H1 (cell line): ENCODE measurements around the gene NUCB1. TPM values are rescaled to one million over a fixed set of nuclear protein-coding genes. Genes with fewer than 3 reads are reported as not detected.

Experiments
- HDAC2 ChIP-seq, 2 experiments: fragments of 300-600 bp in 1 of 2; sonication (generic) in 1 of 2; IDR thresholded peaks; 2 replicates each; pipeline ENCODE4 v1.6.1; 2011 to 2012; ENCODE audit warnings: low read depth in 2 of 2, low read length in 2 of 2, mild to moderate bottlenecking in 2 of 2, moderate library complexity in 2 of 2, borderline replicate concordance in 1 of 2, inconsistent platforms in 1 of 2
- KDM1A ChIP-seq: fragments of 200-600, 300-600 bp; sonication (generic); IDR thresholded peaks from 2 replicates; pipeline ENCODE4 v1.7.1; 2016; ENCODE audit warnings: mild to moderate bottlenecking, low read length, borderline replicate concordance
- MAFK ChIP-seq: IDR thresholded peaks from 2 replicates; pipeline ENCODE4 v1.6.1; 2012; ENCODE audit warnings: low read depth, mild to moderate bottlenecking, improper control_type of control experiment, low read length
- polyA plus RNA-seq, 7 experiments: library from polyadenylated mRNA; depleted of rRNA in 3 of 7; stranded (reverse) in 5 of 7; unstranded in 2 of 7; fragments of >200 nt in 5 of 7; fragments of 200-250 nt in 2 of 7; gene quantifications; 1 replicate in 5 of 7; 2 replicates in 1 of 7; 4 replicates in 1 of 7; pipeline versions ENCODE4 v1.2.1 to v1.2.3, GENCODE V29; 2011 to 2013; ENCODE audit warnings: missing spikeins in 2 of 7, mixed read lengths in 2 of 7
- total RNA-seq: library from RNA; stranded (reverse); fragmentation: NEBNext Ultra II Directional; extraction: Animal tissue kit (Norgen Biotek cat#: 25700); gene quantifications from 2 replicates; pipeline ENCODE4 v1.2.1, GENCODE V29; 2021

NUCB1 gene
- total and polyA plus RNA-seq, 2 of the 8 experiments (the other 6 are each of a cell fraction or from before 2014, with no cell fraction given): 111 to 121 TPM

GRCh38 chr19:48962849-48963165 lies 62.7 kb downstream of the NUCB1 start (continued):
- TF ChIP-seq HDAC2 (IDR thresholded peaks at IDR 0.05; ENCODE audit: borderline replicate concordance in 1 of 2, low read depth in 2 of 2, low read length in 2 of 2): no peak
- TF ChIP-seq KDM1A: no peak
- TF ChIP-seq MAFK: no peak
